Gastroesophageal sphincter (tissue), 4 donors: ENCODE measurements around the gene VWC2. TPM values are rescaled to one million over a fixed set of nuclear protein-coding genes. Genes with fewer than 3 reads are reported as not detected.
"Not testable (repeated sequence)": the region's sequence is repeated elsewhere in the genome, so short reads cannot be mapped to it uniquely, and the experiment has no call there.

Source experiments
- ATAC-seq: fragments of 150-250 bp; one replicate; pipeline ENCODE4 v1.9.1; 2016; ENCODE audit warnings: mild to moderate bottlenecking, moderate library complexity
- H3K27ac ChIP-seq, 4 donors: fragments of 200-600 bp; sonication (generic) in 3 of 4; 1 replicate in 3 of 4; 2 replicates in 1 of 4; pipeline ENCODE4 v1.5.1; 2016 to 2019
- H3K27me3 ChIP-seq: fragments of 200-600 bp; sonication (generic); one replicate; pipeline ENCODE4 v1.5.1; 2019
- H3K36me3 ChIP-seq, 2 donors: fragments of 200-600 bp; sonication (generic); one replicate each; pipeline ENCODE4 v1.5.1; 2019; ENCODE audit warnings: control low read depth in 1 of 2
- H3K4me1 ChIP-seq, 3 donors: fragments of 200-600 bp; sonication (generic); 1 replicate in 2 of 3; 2 replicates in 1 of 3; pipeline ENCODE4 v1.5.1; 2016 to 2019; ENCODE audit warnings: control low read depth in 2 of 3
- H3K4me3 ChIP-seq, 2 donors: fragments of 200-600 bp; sonication (generic); one replicate each; pipeline ENCODE4 v1.5.1; 2019; ENCODE audit warnings: mild to moderate bottlenecking in 1 of 2, moderate library complexity in 1 of 2
- H3K9me3 ChIP-seq, 3 donors: fragments of 200-600 bp; sonication (generic); one replicate each; pipeline ENCODE4 v1.5.1; 2017 to 2019; ENCODE audit warnings: control low read depth in 2 of 3
- EP300 ChIP-seq: sonication (generic); formaldehyde crosslinking; IDR thresholded peaks from one replicate; pipeline ENCODE4 v1.6.1; 2017; ENCODE audit warnings: antibody characterized with exemption, mild to moderate bottlenecking
- POLR2A ChIP-seq, 2 donors: fragments of 450-650 bp; IDR thresholded peaks; one replicate each; pipeline ENCODE4 v1.6.1; 2017; ENCODE audit warnings: antibody characterized with exemption in 2 of 2, mild to moderate bottlenecking in 2 of 2, moderate library complexity in 1 of 2
- POLR2AphosphoS5 ChIP-seq: sonication (generic); formaldehyde crosslinking; IDR thresholded peaks from one replicate; pipeline ENCODE4 v1.6.1; 2017; ENCODE audit warnings: antibody characterized with exemption
- WGBS, 2 donors: methylation state at CpG; one replicate each; pipeline ENCODE4 v1.1.5; 2018; ENCODE audit warnings: low coverage in 1 of 2; 5-methylcytosine and 5-hydroxymethylcytosine counted together
- total RNA-seq, 4 donors: library from RNA; depleted of rRNA; stranded (reverse); fragments of >200 nt; gene quantifications; one replicate each; pipeline ENCODE4 v1.1.0, GENCODE V29; 2016
- TF ChIP-seq, protein P1 (sequence below), 4 experiments: fragments of 200-600 bp in 2 of 4; fragments of 450-650 bp in 2 of 4; sonication (generic) in 1 of 4; IDR thresholded peaks; one replicate each; pipeline ENCODE4 v1.5.1; 2017 to 2019; ENCODE audit warnings: antibody characterized with exemption in 4 of 4, mild to moderate bottlenecking in 2 of 4, moderate library complexity in 2 of 4

VWC2 gene
- total RNA-seq, 4 donors from 2014 or later = 0.08 to 0.13 TPM; not detected in 2

- H3K4me3 ChIP-seq = no peak overlapping the region
- peaks cover 10% of the 10 kb centered on the region for H3K27me3 ChIP-seq
- H3K4me1 ChIP-seq = no peaks in the 10 kb centered on the region
- ATAC-seq = no peak
- H3K27ac ChIP-seq = no peak overlapping the region
- no peaks in the 10 kb centered on the region for H3K9me3 ChIP-seq
- no peaks in the 10 kb centered on the region for H3K36me3 ChIP-seq
- 40 to 65% methylated on average over 5 of the region's 5 CpGs for WGBS, 2 donors
- no peak for TF ChIP-seq POLR2AphosphoS5
- no peak for TF ChIP-seq POLR2A (IDR thresholded peaks at IDR 0.05)
- TF ChIP-seq EP300 = no peak
- TF ChIP-seq, protein P1, sequence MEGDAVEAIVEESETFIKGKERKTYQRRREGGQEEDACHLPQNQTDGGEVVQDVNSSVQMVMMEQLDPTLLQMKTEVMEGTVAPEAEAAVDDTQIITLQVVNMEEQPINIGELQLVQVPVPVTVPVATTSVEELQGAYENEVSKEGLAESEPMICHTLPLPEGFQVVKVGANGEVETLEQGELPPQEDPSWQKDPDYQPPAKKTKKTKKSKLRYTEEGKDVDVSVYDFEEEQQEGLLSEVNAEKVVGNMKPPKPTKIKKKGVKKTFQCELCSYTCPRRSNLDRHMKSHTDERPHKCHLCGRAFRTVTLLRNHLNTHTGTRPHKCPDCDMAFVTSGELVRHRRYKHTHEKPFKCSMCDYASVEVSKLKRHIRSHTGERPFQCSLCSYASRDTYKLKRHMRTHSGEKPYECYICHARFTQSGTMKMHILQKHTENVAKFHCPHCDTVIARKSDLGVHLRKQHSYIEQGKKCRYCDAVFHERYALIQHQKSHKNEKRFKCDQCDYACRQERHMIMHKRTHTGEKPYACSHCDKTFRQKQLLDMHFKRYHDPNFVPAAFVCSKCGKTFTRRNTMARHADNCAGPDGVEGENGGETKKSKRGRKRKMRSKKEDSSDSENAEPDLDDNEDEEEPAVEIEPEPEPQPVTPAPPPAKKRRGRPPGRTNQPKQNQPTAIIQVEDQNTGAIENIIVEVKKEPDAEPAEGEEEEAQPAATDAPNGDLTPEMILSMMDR (IDR thresholded peaks at IDR 0.05) = no peak
These were observed 72.2 kb downstream of the VWC2 start for GRCh38 chr7:49845626-49846025.

DNA sequence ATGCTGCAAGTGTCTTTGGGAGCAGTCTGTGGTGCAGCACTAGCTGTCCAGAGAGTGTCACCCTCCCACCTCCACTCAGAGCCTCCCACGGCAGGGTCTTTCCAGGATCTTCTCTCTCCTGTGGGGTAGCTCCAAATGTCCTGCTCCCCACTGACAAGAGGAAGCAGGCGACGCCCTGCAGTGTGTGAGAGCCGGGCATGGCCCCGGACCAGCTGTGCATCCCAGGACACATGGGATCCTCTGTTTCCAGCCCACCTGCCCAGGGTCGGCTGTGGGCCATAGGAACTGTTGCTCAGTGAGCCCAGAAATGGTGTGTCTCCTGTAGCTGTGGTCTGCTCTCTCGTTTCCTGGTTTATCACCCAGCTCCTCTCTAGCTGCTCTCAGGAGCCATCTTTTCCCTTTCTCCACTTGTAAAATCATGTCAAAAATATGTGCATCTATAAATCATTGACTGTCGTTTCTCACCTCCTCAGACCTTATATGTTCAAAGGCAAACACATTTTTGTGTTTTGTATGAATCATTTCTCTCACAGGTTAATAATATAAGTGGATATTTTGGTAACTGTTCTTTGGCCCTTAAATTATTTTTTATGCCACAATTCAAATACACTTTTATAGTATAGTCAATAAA is 74.9 kb downstream of the VWC2 start:
- ATAC-seq = no peak
- no peak overlapping the region for H3K4me3 ChIP-seq
- H3K4me1 ChIP-seq = no peaks in the 10 kb centered on the region
- H3K27me3 ChIP-seq = peaks cover 10% of the 10 kb centered on the region
- no peaks in the 10 kb centered on the region for H3K9me3 ChIP-seq
- TF ChIP-seq, protein P1 (IDR thresholded peaks at IDR 0.05) = no peak
- no peak for TF ChIP-seq EP300
- no peak for TF ChIP-seq POLR2AphosphoS5
- TF ChIP-seq POLR2A (IDR thresholded peaks at IDR 0.05) = no peak
- H3K27ac ChIP-seq = no peak overlapping the region
- no peaks in the 10 kb centered on the region for H3K36me3 ChIP-seq
- WGBS, 2 donors = 48 to 81% methylated on average over 3 to 4 of the region's 8 CpGs

DNA sequence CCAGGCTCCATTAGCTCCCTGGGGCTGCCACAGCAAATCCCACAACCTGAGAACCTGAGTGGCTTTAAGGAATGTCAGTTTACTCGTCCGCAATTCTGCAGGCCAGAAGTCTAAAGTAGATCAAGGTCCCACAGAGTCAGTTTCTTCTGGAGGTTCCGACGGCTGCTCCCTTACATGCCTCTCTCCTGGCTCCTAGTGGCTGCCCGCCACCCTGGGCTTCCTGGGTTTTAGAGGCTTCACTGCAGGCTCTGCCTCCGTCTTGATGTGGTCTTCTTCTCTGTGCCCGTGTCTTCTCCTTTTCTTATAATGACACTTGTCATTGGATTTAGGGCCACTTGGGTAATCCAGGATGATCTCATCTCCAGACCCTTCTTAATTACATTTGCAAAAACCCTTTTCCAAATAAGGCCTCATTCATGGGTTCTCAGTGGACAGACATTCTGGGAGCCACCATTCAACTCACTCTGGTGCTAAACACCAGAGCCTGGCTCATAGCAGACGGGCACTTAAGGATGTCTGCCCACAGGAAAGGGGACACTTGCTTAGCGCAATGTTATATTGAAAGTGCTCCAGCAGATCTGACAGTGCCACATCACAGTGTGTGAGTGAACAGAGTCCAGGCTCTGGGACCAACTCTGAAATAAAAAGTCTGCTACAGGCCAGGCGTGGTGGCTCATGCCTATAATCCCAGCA is 77.6 kb downstream of the VWC2 start:
- no peaks in the 10 kb centered on the region for H3K4me1 ChIP-seq
- H3K36me3 ChIP-seq = no peaks in the 10 kb centered on the region
- H3K27ac ChIP-seq = no peak overlapping the region
- no peak for ATAC-seq
- H3K27me3 ChIP-seq = peaks cover 10% of the 10 kb centered on the region
- TF ChIP-seq POLR2A (IDR thresholded peaks at IDR 0.05) (no peak), POLR2AphosphoS5 (no peak), EP300 (no peak)
- H3K9me3 ChIP-seq = no peaks in the 10 kb centered on the region
- H3K4me3 ChIP-seq = no peak overlapping the region
- WGBS, 2 donors = 72 to 82% methylated on average over 5 to 8 of the region's 10 CpGs

GRCh38 chr7:49851614-49851934 is 78.1 kb downstream of the VWC2 start:
- H3K9me3 ChIP-seq, H3K27ac ChIP-seq, H3K36me3 ChIP-seq, ATAC-seq, H3K4me1 ChIP-seq, H3K4me3 ChIP-seq: not testable (repeated sequence)
- WGBS, 2 donors = 88 to 100% methylated on average over 4 to 8 of the region's 9 CpGs
- peaks cover 10% of the 10 kb centered on the region for H3K27me3 ChIP-seq

GRCh38 chr7:49852619-49853462 is 79.4 kb downstream of the VWC2 start:
- Histone ChIP-seq H3K9me3 (no peaks in the 10 kb centered on the region), H3K27ac (no peak overlapping the region), H3K27me3 (peaks cover 4% of the 10 kb centered on the region), H3K4me1 (no peaks in the 10 kb centered on the region), H3K36me3 (no peaks in the 10 kb centered on the region), H3K4me3 (no peak overlapping the region)
- 0 to 20% methylated on average over 1 to 6 of the region's 11 CpGs for WGBS, 2 donors
- TF ChIP-seq POLR2A (IDR thresholded peaks at IDR 0.05) = no peak
- TF ChIP-seq, protein P1 (IDR thresholded peaks at IDR 0.05) = peak in 3 of 4 experiments; percentile 31 to 70 (median 49)
- ATAC-seq = peak; percentile 33
